RKO (cell line): ENCODE results near the gene FAT4.
A peak's percentile ranks its signal among the peaks of the same experiment; 100 is the strongest.

Source experiments
- DNase-seq: peaks from one replicate; pipeline ENCODE4 v3.0.0-alpha.2; 2016; ENCODE audit warnings: low spot score

The FAT4 gene

GRCh38 chr4:125314676-125315575 is at the start of gene FAT4:
TSS of gene FAT4 (plus strand) at chr4:125314955. CDS start at chr4:125316412, 1,457 bp downstream.
- DNase-seq: no peak

- no peak for DNase-seq
These were observed 48.9 kb upstream of the FAT4 start for GRCh38 chr4:125265846-125266245.

GRCh38 chr4:125266901-125267604 is 47.7 kb upstream of the FAT4 start:
- no peak for DNase-seq

GRCh38 chr4:125267630-125268029 is 47.1 kb upstream of the FAT4 start:
- no peak for DNase-seq

GRCh38 chr4:125268068-125268755 is 46.5 kb upstream of the FAT4 start:
- no peak for DNase-seq

- DNase-seq: no peak
These were observed 37.9 kb upstream of the FAT4 start for GRCh38 chr4:125276811-125277210.

GRCh38 chr4:125277790-125278189 is 37.0 kb upstream of the FAT4 start:
- no peak for DNase-seq

GRCh38 chr4:125280892-125281403 is 33.8 kb upstream of the FAT4 start:
- no peak for DNase-seq

GRCh38 chr4:125283707-125284279 is 31.0 kb upstream of the FAT4 start:
- peak; percentile 66 for DNase-seq

- DNase-seq: no peak
These were observed 17.6 kb upstream of the FAT4 start for GRCh38 chr4:125297116-125297515.

- no peak for DNase-seq
These were observed 11.7 kb upstream of the FAT4 start for GRCh38 chr4:125303058-125303457.

- DNase-seq: no peak
These were observed 10.9 kb upstream of the FAT4 start for GRCh38 chr4:125303821-125304220.

- DNase-seq: no peak
These were observed 8.6 kb upstream of the FAT4 start for GRCh38 chr4:125306112-125306511.

- no peak for DNase-seq
These were observed 8.2 kb upstream of the FAT4 start for GRCh38 chr4:125306533-125306932.

GRCh38 chr4:125311503-125311902 is 3.3 kb upstream of the FAT4 start:
- no peak for DNase-seq

- peak; percentile 86 for DNase-seq
These were observed 1.3 kb upstream of the FAT4 start for GRCh38 chr4:125313497-125313896.

GRCh38 chr4:125313989-125314667 is 627 bp upstream of the FAT4 start:
- no peak for DNase-seq

GRCh38 chr4:125315576-125316400 is 1.0 kb downstream of the FAT4 start:
- DNase-seq: no peak

- DNase-seq: no peak
These were observed 1.6 kb downstream of the FAT4 start for GRCh38 chr4:125316401-125316790.

- no peak for DNase-seq
These were observed 2.2 kb downstream of the FAT4 start for GRCh38 chr4:125316791-125317524.
